ENCODE results near the gene HPS6. TPM values are rescaled to one million over a fixed set of nuclear protein-coding genes. Genes with fewer than 3 reads are reported as not detected.

The HPS6 gene
- total RNA-seq, 4 donors from 2014 or later: 24.1 to 36.2 (median 27.1) TPM

- no peak for ATAC-seq
- TF ChIP-seq POLR2AphosphoS5 (IDR thresholded peaks at IDR 0.05): no peak
- TF ChIP-seq POLR2A (IDR thresholded peaks at IDR 0.05): no peak
- TF ChIP-seq EP300 (IDR thresholded peaks at IDR 0.05): no peak
- TF ChIP-seq CTCF (IDR thresholded peaks at IDR 0.05): no peak
- Histone ChIP-seq H3K9me3 (no peaks in the 10 kb centered on the region), H3K4me1 (peaks cover 5 to 86% (median 61%) of the 10 kb centered on the region in 3 donors), H3K36me3 (peaks cover 0 to 5% of the 10 kb centered on the region in 2 donors), H3K27ac (peak overlapping the region; percentile 98 to 99 (median 99)), H3K27me3 (no peaks in the 10 kb centered on the region), H3K4me3 (peak overlapping the region; percentile 12 to 69)
- 62 to 82% methylated on average over 1 of the region's 1 CpG for WGBS, 2 donors (ENCODE audit: low coverage in 1 of 2)
Measured at GRCh38 chr10:102116656-102117055, 51.5 kb downstream of the HPS6 start.

Small RNA genes within 50 kb of the gene (small RNA-seq; reads per million reads assigned to genes)
- gene AL500527.1 (0 reads per million in 4 donors), gene AL500527.2 (0 reads per million in 4 donors)

Other genes starting within 250 kb of the HPS6 start
- gene OGA, start 246.9 kb upstream of the HPS6 start, total RNA-seq: 100 to 1,000 TPM in 2 of 4 donors, 10 to 100 TPM in 2; 92.5 to 163 (median 115) TPM
- gene KCNIP2, start 221.5 kb upstream of the HPS6 start, total RNA-seq: 1 to 10 TPM in 1 of 4 donors, under 1 TPM in 2, not detected in 1; 0.78 to 2.4 (median 0.89) TPM
- 10 to 100 TPM; 12.4 to 17.2 (median 14.9) TPM for gene ARMH3, start 9.2 kb upstream of the HPS6 start, total RNA-seq
- gene LDB1, start 55.0 kb downstream of the HPS6 start, total RNA-seq: 10 to 100 TPM; 43.7 to 92.0 (median 60.4) TPM
- 10 to 100 TPM; 13.4 to 31.4 (median 17.8) TPM for gene PPRC1, start 67.7 kb downstream of the HPS6 start, total RNA-seq
- 10 to 100 TPM; 52.9 to 66.5 (median 57.2) TPM for gene NOLC1, start 87.0 kb downstream of the HPS6 start, total RNA-seq
- gene ELOVL3, start 160.9 kb downstream of the HPS6 start, total RNA-seq: under 1 TPM in 1 of 4 donors, not detected in 3; 0.81 TPM
- gene PITX3, start 176.2 kb downstream of the HPS6 start, total RNA-seq: under 1 TPM in 1 of 4 donors, not detected in 3; 0.30 TPM
- 10 to 100 TPM; 32.0 to 54.7 (median 39.4) TPM for gene GBF1, start 180.2 kb downstream of the HPS6 start, total RNA-seq